H1 (cell line): ENCODE data around the gene PRKCSH. TPM values are rescaled to one million over a fixed set of nuclear protein-coding genes. Genes with fewer than 3 reads are reported as not detected.

Experiments
- CTCF ChIA-PET: fragments of 300-600 bp; sonication (Branson Sonifier 250); formaldehyde crosslinking; loops from one replicate; lab custom pipeline; 2021; ENCODE audit not compliant: partially characterized antibody; lab: Charles Lee
- POLR2A ChIA-PET: fragments of 300-600 bp; sonication (Branson Sonifier 250); formaldehyde crosslinking; loops from one replicate; lab custom pipeline; 2021; ENCODE audit warnings: inconsistent platforms; ENCODE audit not compliant: partially characterized antibody; lab: Charles Lee
- DNase-seq, 2 experiments: peaks; one replicate each; pipeline versions ENCODE4 v3.0.0 to v3.0.0-alpha.2; 2010 to 2022; ENCODE audit warnings: low spot score in 2 of 2, low read depth in 1 of 2, mixed read lengths in 1 of 2
- FAIRE-seq: peaks from 2 replicates; lab custom pipeline; 2011; peaks lifted over from hg19 to GRCh38; lab: Jason Lieb, UNC
- H2AFZ ChIP-seq: 2 replicates; pipeline ENCODE4 v1.8.1; 2012; ENCODE audit warnings: low read length, inconsistent platforms
- H2AK5ac ChIP-seq: 2 replicates; pipeline ENCODE4 v1.6.1; 2013; ENCODE audit warnings: low read depth, low read length
- H2BK120ac ChIP-seq: replicated peaks from 2 replicates; pipeline ENCODE3; 2013; ENCODE audit warnings: low read depth, low read length, inconsistent platforms
- H2BK12ac ChIP-seq: 2 replicates; pipeline ENCODE4 v1.6.1; 2013; ENCODE audit warnings: low read depth, low read length
- H2BK15ac ChIP-seq: 2 replicates; pipeline ENCODE4 v1.6.1; 2013; ENCODE audit warnings: low read length
- H2BK20ac ChIP-seq: 2 replicates; pipeline ENCODE4 v1.6.1; 2013; ENCODE audit warnings: low read length
- H2BK5ac ChIP-seq: 2 replicates; pipeline ENCODE4 v1.6.1; 2013; ENCODE audit warnings: low read depth, low read length
- H3K14ac ChIP-seq: 2 replicates; pipeline ENCODE4 v1.6.1; 2013; ENCODE audit warnings: inconsistent platforms; ENCODE audit not compliant: insufficient read length
- H3K18ac ChIP-seq: 2 replicates; pipeline ENCODE4 v1.6.1; 2013; ENCODE audit warnings: low read length; ENCODE audit errors: extremely low read depth
- H3K23ac ChIP-seq: 2 replicates; pipeline ENCODE4 v1.6.1; 2013; ENCODE audit warnings: inconsistent platforms; ENCODE audit not compliant: insufficient read length
- H3K23me2 ChIP-seq: 2 replicates; pipeline ENCODE4 v1.6.1; 2013; ENCODE audit warnings: low read depth, low read length
- H3K27ac ChIP-seq: 2 replicates; pipeline ENCODE4 v1.6.1; 2011; ENCODE audit warnings: low read depth, low read length, inconsistent platforms
- H3K27me3 ChIP-seq, 4 experiments: replicated peaks in 1 of 4; 1 replicate in 1 of 4; 2 replicates in 3 of 4; pipeline versions ENCODE4 v1.6.1 to v1.8.1; 2011 to 2013; ENCODE audit warnings: low read length in 3 of 4, mild to moderate bottlenecking in 3 of 4, inconsistent platforms in 2 of 4, mixed read lengths in 2 of 4, moderate library complexity in 1 of 4; ENCODE audit not compliant: control insufficient read depth in 3 of 4, insufficient read depth in 3 of 4; ENCODE audit errors: extremely low read depth in 1 of 4
- H3K36me3 ChIP-seq, 4 experiments: 2 replicates each; pipeline versions ENCODE4 v1.6.1 to v1.8.1; 2011 to 2013; ENCODE audit warnings: mild to moderate bottlenecking in 4 of 4, low read length in 3 of 4, moderate library complexity in 2 of 4, control low read depth in 1 of 4, inconsistent platforms in 1 of 4; ENCODE audit not compliant: insufficient read depth in 4 of 4, control insufficient read depth in 2 of 4
- H3K4ac ChIP-seq: replicated peaks from 2 replicates; pipeline ENCODE3; 2013; ENCODE audit warnings: low read length, low read depth, mixed read lengths, inconsistent platforms; ENCODE audit not compliant: insufficient read length
- H3K4me1 ChIP-seq, 4 experiments: replicated peaks in 1 of 4; 1 replicate in 1 of 4; 2 replicates in 3 of 4; pipeline versions ENCODE4 v1.6.1 to v1.8.1; 2011 to 2013; ENCODE audit warnings: low read length in 3 of 4, inconsistent platforms in 2 of 4, mixed read lengths in 1 of 4; ENCODE audit not compliant: insufficient read depth in 4 of 4, control insufficient read depth in 3 of 4
- H3K4me2 ChIP-seq, 2 experiments: 2 replicates each; pipeline versions ENCODE4 v1.6.1 to v1.8.1; 2011 to 2013; ENCODE audit warnings: low read depth in 2 of 2, low read length in 2 of 2, control low read depth in 1 of 2, inconsistent platforms in 1 of 2, mild to moderate bottlenecking in 1 of 2; ENCODE audit not compliant: insufficient read depth in 1 of 2
- H3K4me3 ChIP-seq, 4 experiments: fragments of 200-600, 300-600 bp in 1 of 4; sonication (generic), shearing (Covaris generic), sonication (Bioruptor Twin) in 1 of 4; 2 replicates each; pipeline versions ENCODE4 v1.5.1 to v1.8.1; 2011 to 2016; ENCODE audit warnings: low read length in 4 of 4, low read depth in 3 of 4, control low read depth in 2 of 4, inconsistent platforms in 2 of 4, mild to moderate bottlenecking in 2 of 4, mixed read lengths in 1 of 4, moderate library complexity in 1 of 4; ENCODE audit not compliant: insufficient read depth in 2 of 4; ENCODE audit errors: extremely low read depth in 1 of 4
- H3K56ac ChIP-seq: replicated peaks from 2 replicates; pipeline ENCODE3; 2013; ENCODE audit warnings: low read depth, mild to moderate bottlenecking, mixed read lengths, low read length, inconsistent platforms; ENCODE audit not compliant: insufficient read length
- H3K79me1 ChIP-seq: 2 replicates; pipeline ENCODE4 v1.6.1; 2013; ENCODE audit warnings: low read depth, low read length, control low read depth
- H3K79me2 ChIP-seq, 2 experiments: 2 replicates each; pipeline versions ENCODE4 v1.6.1 to v1.8.1; 2012 to 2013; ENCODE audit warnings: low read length in 2 of 2, mild to moderate bottlenecking in 2 of 2, inconsistent platforms in 1 of 2; ENCODE audit not compliant: insufficient read depth in 2 of 2, control insufficient read depth in 1 of 2
- H3K9ac ChIP-seq, 4 experiments: replicated peaks in 1 of 4; 1 replicate in 1 of 4; 2 replicates in 3 of 4; pipeline versions ENCODE4 v1.6.1 to v1.8.1; 2011 to 2013; ENCODE audit warnings: low read depth in 3 of 4, low read length in 3 of 4, control low read depth in 2 of 4, mild to moderate bottlenecking in 2 of 4, moderate library complexity in 2 of 4, inconsistent platforms in 1 of 4; ENCODE audit errors: extremely low read depth in 1 of 4
- H3K9me3 ChIP-seq, 2 experiments: 2 replicates each; pipeline versions ENCODE4 v1.6.1 to v1.8.1; 2012 to 2013; ENCODE audit warnings: mild to moderate bottlenecking in 2 of 2, moderate library complexity in 2 of 2, control low read depth in 1 of 2, inconsistent platforms in 1 of 2, low read depth in 1 of 2, low read length in 1 of 2, mixed read lengths in 1 of 2; ENCODE audit not compliant: insufficient read depth in 2 of 2
- H4K20me1 ChIP-seq, 2 experiments: replicated peaks in 1 of 2; 2 replicates each; pipeline versions ENCODE3 to v1.8.1; 2011 to 2013; ENCODE audit warnings: inconsistent platforms in 2 of 2, low read length in 2 of 2, mild to moderate bottlenecking in 1 of 2; ENCODE audit not compliant: insufficient read depth in 2 of 2, control insufficient read depth in 1 of 2
- H4K5ac ChIP-seq: 2 replicates; pipeline ENCODE4 v1.6.1; 2013; ENCODE audit warnings: low read length, low read depth, mixed read lengths, inconsistent platforms; ENCODE audit not compliant: insufficient read length
- H4K8ac ChIP-seq: 2 replicates; pipeline ENCODE4 v1.8.0; 2013; ENCODE audit warnings: mild to moderate bottlenecking, moderate library complexity, low read length, inconsistent platforms; ENCODE audit not compliant: insufficient read depth; ENCODE audit errors: extremely low read depth
- H4K91ac ChIP-seq: replicated peaks from 2 replicates; pipeline ENCODE3; 2013; ENCODE audit warnings: low read length, mixed read lengths, inconsistent platforms; ENCODE audit not compliant: insufficient read length
- SAP30 ChIP-seq: fragments of 300-600 bp; sonication (generic); IDR thresholded peaks from 2 replicates; pipeline ENCODE4 v1.7.1; 2012; ENCODE audit warnings: low read length, moderate library complexity, mild to moderate bottlenecking, inconsistent platforms; ENCODE audit not compliant: insufficient read depth, insufficient replicate concordance
- SIN3A ChIP-seq, 2 experiments: IDR thresholded peaks in 1 of 2; conservative IDR thresholded peaks in 1 of 2; 2 replicates each; pipeline ENCODE4 v1.6.1; 2011 to 2012; ENCODE audit warnings: low read length in 2 of 2, improper control_type of control experiment in 1 of 2, low read depth in 1 of 2, mild to moderate bottlenecking in 1 of 2
- TAF1 ChIP-seq: IDR thresholded peaks from 2 replicates; pipeline ENCODE4 v1.6.1; 2011; ENCODE audit warnings: mild to moderate bottlenecking, low read depth, low read length
- TBP ChIP-seq: IDR thresholded peaks from 2 replicates; pipeline ENCODE4 v1.6.1; 2011; ENCODE audit warnings: low read depth, low read length, improper control_type of control experiment
- USF2 ChIP-seq: IDR thresholded peaks from 2 replicates; pipeline ENCODE4 v1.6.1; 2011; ENCODE audit warnings: low read length, improper control_type of control experiment
- WGBS, 2 experiments: shearing (Covaris generic) in 1 of 2; methylation state at CpG; one replicate each; pipeline versions ENCODE4 v1.1.6 to v1.1.7; 2013 to 2015; ENCODE audit warnings: low lambda C conversion rate in 2 of 2, mixed read lengths in 2 of 2, inconsistent platforms in 1 of 2, low coverage in 1 of 2, missing lambda C conversion rate in 1 of 2; ENCODE audit not compliant: insufficient replicate concordance in 2 of 2, insufficient coverage in 1 of 2, insufficient read length in 1 of 2; ENCODE audit errors: extremely low coverage in 1 of 2, missing lambda C conversion rate in 1 of 2; 5-methylcytosine and 5-hydroxymethylcytosine counted together
- polyA plus RNA-seq, 7 experiments: library from polyadenylated mRNA; depleted of rRNA in 3 of 7; stranded (reverse) in 5 of 7; unstranded in 2 of 7; fragments of >200 nt in 5 of 7; fragments of 200-250 nt in 2 of 7; gene quantifications; 1 replicate in 5 of 7; 2 replicates in 1 of 7; 4 replicates in 1 of 7; pipeline versions ENCODE4 v1.2.1 to v1.2.3, GENCODE V29; 2011 to 2013; ENCODE audit warnings: missing spikeins in 2 of 7, mixed read lengths in 2 of 7
- total RNA-seq: library from RNA; stranded (reverse); fragmentation: NEBNext Ultra II Directional; extraction: Animal tissue kit (Norgen Biotek cat#: 25700); gene quantifications from 2 replicates; pipeline ENCODE4 v1.2.1, GENCODE V29; 2021

PRKCSH gene
- total and polyA plus RNA-seq, 2 of the 8 experiments (the other 6 are each of a cell fraction or from before 2014, with no cell fraction given): 97.2 to 337 TPM

GRCh38 chr19:11434703-11435056 lies 755 bp upstream of the PRKCSH start:
- Histone ChIP-seq H3K56ac (no peak overlapping the region), H3K9ac (peak overlapping the region in 3 of 4 experiments; percentile 8 to 28 (median 26); a peak in 2 of 7 replicates), H4K20me1 (peaks cover 0 to 5% of the 10 kb centered on the region in 2 experiments), H3K18ac (no peak overlapping the region), H3K4ac (no peak overlapping the region), H3K9me3 (no peaks in the 10 kb centered on the region), H3K27ac (no peak overlapping the region), H3K23ac (no peak overlapping the region), H3K79me1 (no peaks in the 10 kb centered on the region; the same call in none of the 2 replicates), H2AFZ (peak overlapping the region; percentile 91), H2BK12ac (no peak overlapping the region; the same call in 1 of the 2 replicates), H2BK15ac (no peak overlapping the region; the same call in 1 of the 2 replicates), H2BK5ac (peak overlapping the region; percentile 36), H2BK20ac (no peak overlapping the region), H3K23me2 (peaks cover 7% of the 10 kb centered on the region), H3K14ac (no peak overlapping the region), H3K79me2 (peaks cover 0 to 16% of the 10 kb centered on the region in 2 experiments; a peak in 2 of 4 replicates), H3K4me3 (peak overlapping the region; percentile 33 to 86 (median 48); a peak in 7 of 8 replicates), H3K4me1 (peaks cover 0 to 13% (median 7%) of the 10 kb centered on the region in 4 experiments; a peak in 5 of 7 replicates), H4K8ac (peak overlapping the region; percentile 66; the same call in 1 of the 2 replicates), H4K91ac (no peak overlapping the region), H4K5ac (no peak overlapping the region), H3K27me3 (no peaks in the 10 kb centered on the region), H2BK120ac (no peak overlapping the region), H3K4me2 (peak overlapping the region; percentile 57 to 91), H2AK5ac (no peak overlapping the region), H3K36me3 (peaks cover 9 to 24% (median 15%) of the 10 kb centered on the region in 4 experiments; a peak in 7 of 8 replicates)
- CTCF ChIA-PET: interaction anchor here (1.0 to 13.0 kb wide), 16 partner anchors 8 to 113 kb away, joined by 3 to 192 read pairs (median 4); partner anchors contain the start of genes EPOR, RGL3 and SWSAP1
- TF ChIP-seq SAP30: peak; percentile 81
- TF ChIP-seq USF2: no peak
- TF ChIP-seq TBP: no peak
- TF ChIP-seq SIN3A (conservative IDR thresholded peaks at IDR 0.05 in 1 of 2, IDR thresholded peaks at IDR 0.05 in 1 of 2; ENCODE audit: low read depth in 1 of 2, low read length in 2 of 2): no peak
- no peak for TF ChIP-seq TAF1
- DNase-seq: no peak
- POLR2A ChIA-PET: interaction anchor here (1.0 to 2.8 kb wide), 9 partner anchors 8 to 60 kb away, joined by 3 to 15 read pairs (median 9); partner anchors contain the start of genes RGL3 and SWSAP1
- 21% methylated on average over 9 of the region's 9 CpGs; no CpG with 5 or more reads in 1 of the 2 experiments for WGBS, 2 experiments
- FAIRE-seq: no peak
